H1 (cell line): ENCODE measurements around the gene CCN6. TPM values are rescaled to one million over a fixed set of nuclear protein-coding genes. Genes with fewer than 3 reads are reported as not detected.

Source experiments
- CTCF ChIA-PET: fragments of 300-600 bp; sonication (Branson Sonifier 250); formaldehyde crosslinking; loops from one replicate; lab custom pipeline; 2021; ENCODE audit not compliant: partially characterized antibody; lab: Charles Lee
- POLR2A ChIA-PET: fragments of 300-600 bp; sonication (Branson Sonifier 250); formaldehyde crosslinking; loops from one replicate; lab custom pipeline; 2021; ENCODE audit warnings: inconsistent platforms; ENCODE audit not compliant: partially characterized antibody; lab: Charles Lee
- DNase-seq, 2 experiments: peaks; one replicate each; pipeline versions ENCODE4 v3.0.0 to v3.0.0-alpha.2; 2010 to 2022; ENCODE audit warnings: low spot score in 2 of 2, low read depth in 1 of 2, mixed read lengths in 1 of 2
- FAIRE-seq: peaks from 2 replicates; lab custom pipeline; 2011; peaks lifted over from hg19 to GRCh38; lab: Jason Lieb, UNC
- H2AFZ ChIP-seq: 2 replicates; pipeline ENCODE4 v1.8.1; 2012; ENCODE audit warnings: low read length, inconsistent platforms
- H2AK5ac ChIP-seq: 2 replicates; pipeline ENCODE4 v1.6.1; 2013; ENCODE audit warnings: low read depth, low read length
- H2BK120ac ChIP-seq: replicated peaks from 2 replicates; pipeline ENCODE3; 2013; ENCODE audit warnings: low read depth, low read length, inconsistent platforms
- H2BK12ac ChIP-seq: 2 replicates; pipeline ENCODE4 v1.6.1; 2013; ENCODE audit warnings: low read depth, low read length
- H2BK15ac ChIP-seq: 2 replicates; pipeline ENCODE4 v1.6.1; 2013; ENCODE audit warnings: low read length
- H2BK20ac ChIP-seq: 2 replicates; pipeline ENCODE4 v1.6.1; 2013; ENCODE audit warnings: low read length
- H2BK5ac ChIP-seq: 2 replicates; pipeline ENCODE4 v1.6.1; 2013; ENCODE audit warnings: low read depth, low read length
- H3K14ac ChIP-seq: 2 replicates; pipeline ENCODE4 v1.6.1; 2013; ENCODE audit warnings: inconsistent platforms; ENCODE audit not compliant: insufficient read length
- H3K18ac ChIP-seq: 2 replicates; pipeline ENCODE4 v1.6.1; 2013; ENCODE audit warnings: low read length; ENCODE audit errors: extremely low read depth
- H3K23ac ChIP-seq: 2 replicates; pipeline ENCODE4 v1.6.1; 2013; ENCODE audit warnings: inconsistent platforms; ENCODE audit not compliant: insufficient read length
- H3K23me2 ChIP-seq: 2 replicates; pipeline ENCODE4 v1.6.1; 2013; ENCODE audit warnings: low read depth, low read length
- H3K27ac ChIP-seq: 2 replicates; pipeline ENCODE4 v1.6.1; 2011; ENCODE audit warnings: low read depth, low read length, inconsistent platforms
- H3K27me3 ChIP-seq, 4 experiments: replicated peaks in 1 of 4; 1 replicate in 1 of 4; 2 replicates in 3 of 4; pipeline versions ENCODE4 v1.6.1 to v1.8.1; 2011 to 2013; ENCODE audit warnings: low read length in 3 of 4, mild to moderate bottlenecking in 3 of 4, inconsistent platforms in 2 of 4, mixed read lengths in 2 of 4, moderate library complexity in 1 of 4; ENCODE audit not compliant: control insufficient read depth in 3 of 4, insufficient read depth in 3 of 4; ENCODE audit errors: extremely low read depth in 1 of 4
- H3K36me3 ChIP-seq, 4 experiments: 2 replicates each; pipeline versions ENCODE4 v1.6.1 to v1.8.1; 2011 to 2013; ENCODE audit warnings: mild to moderate bottlenecking in 4 of 4, low read length in 3 of 4, moderate library complexity in 2 of 4, control low read depth in 1 of 4, inconsistent platforms in 1 of 4; ENCODE audit not compliant: insufficient read depth in 4 of 4, control insufficient read depth in 2 of 4
- H3K4ac ChIP-seq: replicated peaks from 2 replicates; pipeline ENCODE3; 2013; ENCODE audit warnings: low read length, low read depth, mixed read lengths, inconsistent platforms; ENCODE audit not compliant: insufficient read length
- H3K4me1 ChIP-seq, 4 experiments: replicated peaks in 1 of 4; 1 replicate in 1 of 4; 2 replicates in 3 of 4; pipeline versions ENCODE4 v1.6.1 to v1.8.1; 2011 to 2013; ENCODE audit warnings: low read length in 3 of 4, inconsistent platforms in 2 of 4, mixed read lengths in 1 of 4; ENCODE audit not compliant: insufficient read depth in 4 of 4, control insufficient read depth in 3 of 4
- H3K4me2 ChIP-seq, 2 experiments: 2 replicates each; pipeline versions ENCODE4 v1.6.1 to v1.8.1; 2011 to 2013; ENCODE audit warnings: low read depth in 2 of 2, low read length in 2 of 2, control low read depth in 1 of 2, inconsistent platforms in 1 of 2, mild to moderate bottlenecking in 1 of 2; ENCODE audit not compliant: insufficient read depth in 1 of 2
- H3K4me3 ChIP-seq, 4 experiments: fragments of 200-600, 300-600 bp in 1 of 4; sonication (generic), shearing (Covaris generic), sonication (Bioruptor Twin) in 1 of 4; 2 replicates each; pipeline versions ENCODE4 v1.5.1 to v1.8.1; 2011 to 2016; ENCODE audit warnings: low read length in 4 of 4, low read depth in 3 of 4, control low read depth in 2 of 4, inconsistent platforms in 2 of 4, mild to moderate bottlenecking in 2 of 4, mixed read lengths in 1 of 4, moderate library complexity in 1 of 4; ENCODE audit not compliant: insufficient read depth in 2 of 4; ENCODE audit errors: extremely low read depth in 1 of 4
- H3K56ac ChIP-seq: replicated peaks from 2 replicates; pipeline ENCODE3; 2013; ENCODE audit warnings: low read depth, mild to moderate bottlenecking, mixed read lengths, low read length, inconsistent platforms; ENCODE audit not compliant: insufficient read length
- H3K79me1 ChIP-seq: 2 replicates; pipeline ENCODE4 v1.6.1; 2013; ENCODE audit warnings: low read depth, low read length, control low read depth
- H3K79me2 ChIP-seq, 2 experiments: 2 replicates each; pipeline versions ENCODE4 v1.6.1 to v1.8.1; 2012 to 2013; ENCODE audit warnings: low read length in 2 of 2, mild to moderate bottlenecking in 2 of 2, inconsistent platforms in 1 of 2; ENCODE audit not compliant: insufficient read depth in 2 of 2, control insufficient read depth in 1 of 2
- H3K9ac ChIP-seq, 4 experiments: replicated peaks in 1 of 4; 1 replicate in 1 of 4; 2 replicates in 3 of 4; pipeline versions ENCODE4 v1.6.1 to v1.8.1; 2011 to 2013; ENCODE audit warnings: low read depth in 3 of 4, low read length in 3 of 4, control low read depth in 2 of 4, mild to moderate bottlenecking in 2 of 4, moderate library complexity in 2 of 4, inconsistent platforms in 1 of 4; ENCODE audit errors: extremely low read depth in 1 of 4
- H3K9me3 ChIP-seq, 2 experiments: 2 replicates each; pipeline versions ENCODE4 v1.6.1 to v1.8.1; 2012 to 2013; ENCODE audit warnings: mild to moderate bottlenecking in 2 of 2, moderate library complexity in 2 of 2, control low read depth in 1 of 2, inconsistent platforms in 1 of 2, low read depth in 1 of 2, low read length in 1 of 2, mixed read lengths in 1 of 2; ENCODE audit not compliant: insufficient read depth in 2 of 2
- H4K20me1 ChIP-seq, 2 experiments: replicated peaks in 1 of 2; 2 replicates each; pipeline versions ENCODE3 to v1.8.1; 2011 to 2013; ENCODE audit warnings: inconsistent platforms in 2 of 2, low read length in 2 of 2, mild to moderate bottlenecking in 1 of 2; ENCODE audit not compliant: insufficient read depth in 2 of 2, control insufficient read depth in 1 of 2
- H4K5ac ChIP-seq: 2 replicates; pipeline ENCODE4 v1.6.1; 2013; ENCODE audit warnings: low read length, low read depth, mixed read lengths, inconsistent platforms; ENCODE audit not compliant: insufficient read length
- H4K8ac ChIP-seq: 2 replicates; pipeline ENCODE4 v1.8.0; 2013; ENCODE audit warnings: mild to moderate bottlenecking, moderate library complexity, low read length, inconsistent platforms; ENCODE audit not compliant: insufficient read depth; ENCODE audit errors: extremely low read depth
- H4K91ac ChIP-seq: replicated peaks from 2 replicates; pipeline ENCODE3; 2013; ENCODE audit warnings: low read length, mixed read lengths, inconsistent platforms; ENCODE audit not compliant: insufficient read length
- BCL11A ChIP-seq, 2 experiments: IDR thresholded peaks; one replicate each; pipeline ENCODE4 v1.6.1; 2011; ENCODE audit warnings: low read depth in 2 of 2, low read length in 2 of 2, mild to moderate bottlenecking in 2 of 2
- CTBP2 ChIP-seq: IDR thresholded peaks from 2 replicates; pipeline ENCODE4 v1.7.0; 2011; ENCODE audit warnings: borderline replicate concordance, mild to moderate bottlenecking, moderate library complexity, mixed read lengths, low read length; ENCODE audit not compliant: insufficient read depth, insufficient read length
- EGR1 ChIP-seq: IDR thresholded peaks from 2 replicates; pipeline ENCODE4 v1.6.1; 2011; ENCODE audit warnings: low read depth, low read length, borderline replicate concordance
- FOSL1 ChIP-seq: IDR thresholded peaks from 2 replicates; pipeline ENCODE4 v1.6.1; 2011; ENCODE audit warnings: mild to moderate bottlenecking, low read depth, low read length, moderate library complexity; ENCODE audit not compliant: insufficient read depth
- GTF2F1 ChIP-seq: IDR thresholded peaks from 2 replicates; pipeline ENCODE4 v1.6.1; 2012; ENCODE audit warnings: low read depth, low read length, improper control_type of control experiment, borderline replicate concordance
- KDM4A ChIP-seq: IDR thresholded peaks from one replicate; pipeline ENCODE4 v1.7.1; 2012; ENCODE audit warnings: low read depth, mild to moderate bottlenecking, moderate library complexity, low read length, inconsistent platforms; ENCODE audit not compliant: severe bottlenecking
- RBBP5 ChIP-seq: IDR thresholded peaks from 2 replicates; pipeline ENCODE4 v1.7.1; 2012; ENCODE audit warnings: low read depth, mild to moderate bottlenecking, inconsistent platforms, low read length, moderate library complexity, borderline replicate concordance
- SIX5 ChIP-seq: IDR thresholded peaks from 2 replicates; pipeline ENCODE4 v1.6.1; 2011; ENCODE audit warnings: mild to moderate bottlenecking, low read depth, low read length
- WGBS, 2 experiments: shearing (Covaris generic) in 1 of 2; methylation state at CpG; one replicate each; pipeline versions ENCODE4 v1.1.6 to v1.1.7; 2013 to 2015; ENCODE audit warnings: low lambda C conversion rate in 2 of 2, mixed read lengths in 2 of 2, inconsistent platforms in 1 of 2, low coverage in 1 of 2, missing lambda C conversion rate in 1 of 2; ENCODE audit not compliant: insufficient replicate concordance in 2 of 2, insufficient coverage in 1 of 2, insufficient read length in 1 of 2; ENCODE audit errors: extremely low coverage in 1 of 2, missing lambda C conversion rate in 1 of 2; 5-methylcytosine and 5-hydroxymethylcytosine counted together
- polyA plus RNA-seq, 7 experiments: library from polyadenylated mRNA; depleted of rRNA in 3 of 7; stranded (reverse) in 5 of 7; unstranded in 2 of 7; fragments of >200 nt in 5 of 7; fragments of 200-250 nt in 2 of 7; gene quantifications; 1 replicate in 5 of 7; 2 replicates in 1 of 7; 4 replicates in 1 of 7; pipeline versions ENCODE4 v1.2.1 to v1.2.3, GENCODE V29; 2011 to 2013; ENCODE audit warnings: missing spikeins in 2 of 7, mixed read lengths in 2 of 7
- total RNA-seq: library from RNA; stranded (reverse); fragmentation: NEBNext Ultra II Directional; extraction: Animal tissue kit (Norgen Biotek cat#: 25700); gene quantifications from 2 replicates; pipeline ENCODE4 v1.2.1, GENCODE V29; 2021
- TF ChIP-seq, protein P1 (sequence below): IDR thresholded peaks from 2 replicates; pipeline ENCODE4 v1.6.1; 2012; ENCODE audit warnings: inconsistent platforms

CCN6 gene
- total and polyA plus RNA-seq, 2 of the 8 experiments (the other 6 are each of a cell fraction or from before 2014, with no cell fraction given) = not detected

DNA sequence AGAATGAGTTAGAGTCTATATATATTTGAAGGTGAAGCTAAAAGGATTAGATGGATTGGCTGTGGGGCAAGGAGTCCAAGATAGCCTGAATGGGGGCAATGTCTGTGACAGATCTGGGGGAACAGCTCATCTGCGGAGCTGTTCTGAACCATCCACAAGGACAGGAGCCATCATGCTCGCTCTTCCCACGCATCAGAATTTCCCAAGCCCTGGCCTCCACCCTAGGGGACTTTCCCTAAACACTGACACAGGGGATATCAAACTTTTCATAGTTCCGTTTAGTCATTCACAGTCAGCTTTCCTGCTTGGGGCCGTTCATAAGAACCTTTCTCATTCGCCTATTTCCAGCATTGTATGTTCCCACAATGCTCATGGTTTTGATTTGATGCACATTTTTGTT lies 37.6 kb upstream of the CCN6 start:
- Histone ChIP-seq H2BK5ac (no peak overlapping the region), H3K56ac (no peak overlapping the region), H3K27me3 (no peaks in the 10 kb centered on the region), H3K9ac (no peak overlapping the region), H2AFZ (0 out of 2 replicates have a peak overlapping the region, but pooled peaks have one; percentile 1), H4K5ac (no peak overlapping the region), H3K23me2 (no peaks in the 10 kb centered on the region), H3K9me3 (no peaks in the 10 kb centered on the region), H3K4me3 (no peak overlapping the region), H3K79me1 (no peaks in the 10 kb centered on the region), H3K18ac (no peak overlapping the region), H2BK15ac (no peak overlapping the region), H4K8ac (no peak overlapping the region), H2BK12ac (no peak overlapping the region), H2BK20ac (no peak overlapping the region), H3K79me2 (no peaks in the 10 kb centered on the region), H2BK120ac (no peak overlapping the region), H3K4ac (no peak overlapping the region), H4K20me1 (no peaks in the 10 kb centered on the region), H3K4me1 (no peaks in the 10 kb centered on the region), H3K23ac (no peak overlapping the region), H2AK5ac (no peak overlapping the region)
- FAIRE-seq = no peak
- DNase-seq = no peak
- CTCF ChIA-PET = interaction anchor here (0.8 to 12.2 kb wide), 7 partner anchors 10 to 306 kb away, joined by 3 to 92 read pairs (median 7); no protein-coding TSS in a partner anchor
- TF ChIP-seq KDM4A (no peak), GTF2F1 (no peak), BCL11A (IDR thresholded peaks at IDR 0.05; ENCODE audit: low read depth in 2 of 2, low read length in 2 of 2) (no peak), SIX5 (no peak), EGR1 (no peak), RBBP5 (no peak), FOSL1 (no peak), CTBP2 (no peak)
- TF ChIP-seq, protein P1, sequence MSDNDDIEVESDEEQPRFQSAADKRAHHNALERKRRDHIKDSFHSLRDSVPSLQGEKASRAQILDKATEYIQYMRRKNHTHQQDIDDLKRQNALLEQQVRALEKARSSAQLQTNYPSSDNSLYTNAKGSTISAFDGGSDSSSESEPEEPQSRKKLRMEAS = no peak
- TF ChIP-seq, all 59 proteins: peak for 0
- Histone ChIP-seq H3K4me2 (no peak overlapping the region), H3K14ac (no peak overlapping the region), H4K91ac (no peak overlapping the region), H3K27ac (no peak overlapping the region), H3K36me3 (no peaks in the 10 kb centered on the region)
- WGBS, 2 experiments = 96% methylated on average over 6 of the region's 6 CpGs; no CpG with 5 or more reads in 1 of the 2 experiments
- POLR2A ChIA-PET = no interaction called here
